BLaER1 treated with 17β-estradiol and CSF1 and Interleukin-3, amounts not matched to agents 10 nM and 100 nM (cell line): ENCODE results near the gene CDH23.
A peak's percentile ranks its signal among the peaks of the same experiment; 100 is the strongest.

ENCODE experiments used
- H3K27ac ChIP-seq, 11 experiments: shearing (Covaris generic); formaldehyde crosslinking; 2 replicates each; pipeline ENCODE4 v1.8.1; 2022
- H3K27me3 ChIP-seq, 11 experiments: shearing (Covaris generic); formaldehyde crosslinking; 2 replicates each; pipeline ENCODE4 v1.8.1; 2022
- H3K36me3 ChIP-seq, 11 experiments: shearing (Covaris generic); formaldehyde crosslinking; 2 replicates each; pipeline ENCODE4 v1.8.1; 2022
- H3K4me1 ChIP-seq, 10 experiments: shearing (Covaris generic); formaldehyde crosslinking; 2 replicates each; pipeline ENCODE4 v1.8.1; 2022
- H3K4me2 ChIP-seq, 11 experiments: shearing (Covaris generic); formaldehyde crosslinking; 2 replicates each; pipeline ENCODE4 v1.8.1; 2022
- H3K4me3 ChIP-seq, 10 experiments: shearing (Covaris generic); formaldehyde crosslinking; 2 replicates each; pipeline ENCODE4 v1.8.1; 2022
- H3K9ac ChIP-seq, 11 experiments: shearing (Covaris generic); formaldehyde crosslinking; 2 replicates each; pipeline ENCODE4 v1.8.1; 2022
- H3K9me3 ChIP-seq, 11 experiments: shearing (Covaris generic); formaldehyde crosslinking; replicated peaks in 1 of 11; 2 replicates each; pipeline ENCODE4 v1.8.1; 2022
- H4K20me1 ChIP-seq, 11 experiments: shearing (Covaris generic); formaldehyde crosslinking; 2 replicates each; pipeline ENCODE4 v1.8.1; 2022
- Cebpa-rat ChIP-seq, 11 experiments: shearing (Covaris generic); IDR thresholded peaks; 2 replicates each; pipeline ENCODE4 v1.8.1; 2022

CDH23 gene

DNA sequence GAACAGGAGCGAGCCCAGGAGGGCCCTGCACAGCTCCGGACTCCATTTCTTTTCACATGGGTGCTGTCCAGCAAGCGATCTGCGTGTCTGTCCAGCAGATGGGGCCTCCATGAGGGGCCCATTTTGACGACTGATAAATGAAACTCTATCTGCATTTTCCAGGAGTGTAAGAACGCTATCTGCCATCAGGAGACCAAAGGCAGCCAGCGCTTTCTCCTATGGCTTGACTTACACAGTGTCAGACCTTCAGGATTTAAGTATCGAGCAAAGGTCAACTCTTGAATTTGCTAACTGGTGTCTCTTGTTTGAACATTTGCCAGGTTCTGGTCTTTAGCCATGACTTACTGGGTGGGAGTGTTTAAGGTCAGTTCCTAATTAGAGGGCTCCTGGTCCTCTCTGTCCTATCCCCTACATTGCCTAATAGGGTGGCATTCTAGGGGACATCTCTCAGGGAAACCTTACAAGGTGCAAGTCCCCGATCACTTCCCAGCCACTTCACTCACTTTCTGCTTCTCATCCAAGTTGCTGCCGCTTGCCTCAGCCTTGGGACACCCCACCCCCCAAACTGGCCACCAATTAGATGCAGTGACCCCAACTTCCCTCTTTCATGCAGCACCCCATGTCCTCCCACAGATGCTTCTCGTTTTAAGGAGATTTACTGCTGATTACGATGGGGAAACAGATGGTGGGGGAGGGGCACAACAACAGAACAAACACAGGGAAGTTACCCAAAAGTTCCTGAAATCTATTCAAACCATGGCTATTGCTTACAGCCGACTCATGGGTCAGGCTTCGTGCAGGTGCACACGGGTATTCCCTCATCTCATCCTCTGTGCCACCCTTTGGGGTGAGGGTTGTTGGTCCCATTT, 356.6 kb downstream of the CDH23 start:
- Histone ChIP-seq H3K27me3 (peaks cover 0 to 15% (median 0%) of the 10 kb centered on the region in 11 experiments; a peak in 6 of 22 replicates), H3K36me3 (peaks cover 0 to 74% (median 38%) of the 10 kb centered on the region in 11 experiments; a peak in 13 of 22 replicates), H3K4me2 (peak overlapping the region; percentile 86 to 99 (median 95)), H3K4me1 (peaks cover 97 to 100% (median 98%) of the 10 kb centered on the region in 10 experiments), H3K27ac (peak overlapping the region in 10 of 11 experiments; percentile 64 to 100 (median 98); a peak in 18 of 22 replicates), H3K4me3 (peak overlapping the region in 4 of 10 experiments; percentile 14 to 52 (median 41); a peak in 7 of 20 replicates), H3K9me3 (no peaks in the 10 kb centered on the region), H4K20me1 (peaks cover 0 to 7% (median 0%) of the 10 kb centered on the region in 11 experiments; a peak in 4 of 22 replicates), H3K9ac (peak overlapping the region in 10 of 11 experiments; percentile 2 to 91 (median 64); a peak in 14 of 22 replicates)
- TF ChIP-seq Cebpa-rat (IDR thresholded peaks at IDR 0.05), result peak in 3 of 11 experiments; percentile 26 to 46 (median 29); a peak in 4 of 22 replicates

DNA sequence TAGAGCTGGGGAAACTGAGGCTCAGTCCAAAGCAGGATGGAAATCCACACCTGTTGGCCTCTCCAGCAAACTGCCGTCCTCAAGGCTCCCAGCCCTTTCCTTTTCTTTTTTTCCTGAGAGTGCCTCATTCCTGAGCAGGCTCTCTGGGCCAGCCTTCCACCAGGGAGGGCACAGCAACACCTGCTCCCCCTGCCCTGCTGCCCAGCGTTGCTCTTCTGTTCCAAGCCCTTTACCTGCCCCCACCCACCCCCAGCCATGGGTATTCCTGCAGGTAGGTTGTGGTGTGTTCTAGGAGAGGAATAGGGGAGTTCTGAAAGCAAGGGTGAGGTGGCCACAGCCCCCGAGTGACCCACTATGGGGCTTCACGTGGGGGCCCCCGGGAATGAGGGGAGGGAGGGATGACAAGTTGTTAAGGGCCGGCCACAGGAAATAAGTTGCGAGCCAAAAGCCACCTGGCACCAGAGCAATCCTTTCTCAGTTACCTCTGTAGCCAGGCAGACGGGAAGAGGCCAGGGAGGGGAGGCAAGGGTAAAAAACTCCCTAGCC, 357.3 kb downstream of the CDH23 start:
- Histone ChIP-seq H3K27me3 (peaks cover 0 to 15% (median 0%) of the 10 kb centered on the region in 11 experiments; a peak in 6 of 22 replicates), H3K4me1 (peaks cover 92 to 100% (median 100%) of the 10 kb centered on the region in 10 experiments), H3K36me3 (peaks cover 0 to 81% (median 45%) of the 10 kb centered on the region in 11 experiments; a peak in 13 of 22 replicates), H3K4me3 (peak overlapping the region in 4 of 10 experiments; percentile 14 to 52 (median 41); a peak in 7 of 20 replicates), H3K9me3 (no peaks in the 10 kb centered on the region), H4K20me1 (peaks cover 0 to 11% (median 0%) of the 10 kb centered on the region in 11 experiments; a peak in 4 of 22 replicates), H3K27ac (peak overlapping the region in 9 of 11 experiments; percentile 58 to 100 (median 99); a peak in 17 of 22 replicates), H3K4me2 (peak overlapping the region; percentile 86 to 99 (median 95)), H3K9ac (peak overlapping the region in 9 of 11 experiments; percentile 7 to 91 (median 66); a peak in 14 of 22 replicates)
- no peak for TF ChIP-seq Cebpa-rat (IDR thresholded peaks at IDR 0.05)

DNA sequence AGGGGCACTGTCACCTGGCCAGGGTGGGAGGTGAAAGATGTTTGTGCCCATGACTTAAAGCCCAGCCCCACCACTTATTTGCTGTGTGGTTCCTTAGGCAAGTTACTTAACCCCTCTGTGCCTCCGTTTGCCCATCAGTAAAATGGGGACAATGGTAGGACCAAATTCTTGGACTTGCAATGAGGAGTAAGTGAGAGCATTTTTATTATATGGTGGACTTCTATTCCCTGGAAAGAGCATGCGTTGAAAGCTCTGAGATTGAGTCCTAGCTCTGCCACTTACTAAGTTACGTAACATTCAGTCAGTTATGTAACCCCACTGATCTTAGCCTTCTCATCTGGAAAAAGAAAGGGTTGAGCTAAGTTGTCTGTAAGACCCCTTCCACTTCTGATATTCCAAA, 357.8 kb downstream of the CDH23 start:
- H3K27me3 ChIP-seq, result peaks cover 0 to 15% (median 0%) of the 10 kb centered on the region in 11 experiments; a peak in 6 of 22 replicates
- H3K4me1 ChIP-seq, result peaks cover 87 to 100% (median 97%) of the 10 kb centered on the region in 10 experiments
- H3K36me3 ChIP-seq, result peaks cover 0 to 86% (median 50%) of the 10 kb centered on the region in 11 experiments; a peak in 13 of 22 replicates

DNA sequence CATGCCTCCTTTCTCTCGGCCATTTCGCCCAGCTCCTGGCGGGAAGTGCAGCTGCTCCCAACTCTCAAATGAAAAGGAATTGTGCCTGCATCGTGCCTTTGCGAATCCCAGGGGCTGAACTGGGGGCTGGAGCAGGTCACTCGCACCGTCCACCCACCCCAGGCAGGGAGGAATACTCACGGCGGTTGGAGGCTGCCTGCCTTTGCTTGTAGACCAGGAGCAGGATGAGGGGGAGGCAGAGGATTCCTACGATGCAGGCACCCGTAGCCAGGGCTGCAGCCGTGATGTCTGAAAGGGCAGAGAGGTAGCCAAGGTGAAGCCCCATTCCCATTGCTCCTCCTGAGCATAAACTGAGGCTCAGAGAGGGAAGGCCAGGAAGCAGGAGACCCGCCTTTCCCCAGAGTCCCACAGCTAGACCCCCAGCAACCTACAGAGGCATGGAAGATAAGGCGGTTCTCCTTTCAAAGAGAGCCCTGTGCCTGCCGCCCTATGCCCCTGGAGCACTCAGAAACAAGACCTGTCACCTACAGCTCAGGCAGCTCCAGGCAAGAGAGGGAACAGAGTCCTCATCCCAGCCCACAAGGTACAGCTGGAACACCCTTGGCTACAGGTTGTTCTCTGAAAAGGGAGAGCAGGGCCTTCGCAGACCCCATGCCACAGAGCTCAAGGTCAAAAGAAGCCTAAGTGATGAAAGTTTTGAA, 358.6 kb downstream of the CDH23 start:
- Histone ChIP-seq H3K4me3 (peak overlapping the region in 2 of 10 experiments; percentile 12 to 43; a peak in 3 of 20 replicates), H4K20me1 (peaks cover 0 to 12% (median under 1%) of the 10 kb centered on the region in 11 experiments; a peak in 11 of 22 replicates), H3K9ac (peak overlapping the region in 6 of 11 experiments; percentile 11 to 89 (median 52); a peak in 9 of 22 replicates), H3K27me3 (peaks cover 0 to 15% (median 0%) of the 10 kb centered on the region in 11 experiments; a peak in 6 of 22 replicates), H3K9me3 (no peaks in the 10 kb centered on the region), H3K4me2 (peak overlapping the region; percentile 73 to 99 (median 95)), H3K27ac (peak overlapping the region in 9 of 11 experiments; percentile 12 to 100 (median 73); a peak in 15 of 22 replicates), H3K4me1 (peaks cover 79 to 94% (median 90%) of the 10 kb centered on the region in 10 experiments), H3K36me3 (peaks cover 0 to 81% (median 51%) of the 10 kb centered on the region in 11 experiments; a peak in 13 of 22 replicates)
- no peak for TF ChIP-seq Cebpa-rat (IDR thresholded peaks at IDR 0.05)

More for the DNA sequence above, 357.8 kb downstream of the CDH23 start:
- Histone ChIP-seq H3K27ac (peak overlapping the region in 9 of 11 experiments; percentile 58 to 100 (median 99); a peak in 17 of 22 replicates), H4K20me1 (peaks cover 0 to 11% (median 0%) of the 10 kb centered on the region in 11 experiments; a peak in 4 of 22 replicates), H3K9ac (peak overlapping the region in 9 of 11 experiments; percentile 7 to 91 (median 51); a peak in 12 of 22 replicates), H3K4me3 (peak overlapping the region in 4 of 10 experiments; percentile 14 to 52 (median 41); a peak in 4 of 20 replicates), H3K4me2 (peak overlapping the region; percentile 86 to 99 (median 95)), H3K9me3 (no peaks in the 10 kb centered on the region)
- TF ChIP-seq Cebpa-rat (IDR thresholded peaks at IDR 0.05), result peak in 4 of 11 experiments; percentile 23 to 62 (median 40); a peak in 4 of 22 replicates

DNA sequence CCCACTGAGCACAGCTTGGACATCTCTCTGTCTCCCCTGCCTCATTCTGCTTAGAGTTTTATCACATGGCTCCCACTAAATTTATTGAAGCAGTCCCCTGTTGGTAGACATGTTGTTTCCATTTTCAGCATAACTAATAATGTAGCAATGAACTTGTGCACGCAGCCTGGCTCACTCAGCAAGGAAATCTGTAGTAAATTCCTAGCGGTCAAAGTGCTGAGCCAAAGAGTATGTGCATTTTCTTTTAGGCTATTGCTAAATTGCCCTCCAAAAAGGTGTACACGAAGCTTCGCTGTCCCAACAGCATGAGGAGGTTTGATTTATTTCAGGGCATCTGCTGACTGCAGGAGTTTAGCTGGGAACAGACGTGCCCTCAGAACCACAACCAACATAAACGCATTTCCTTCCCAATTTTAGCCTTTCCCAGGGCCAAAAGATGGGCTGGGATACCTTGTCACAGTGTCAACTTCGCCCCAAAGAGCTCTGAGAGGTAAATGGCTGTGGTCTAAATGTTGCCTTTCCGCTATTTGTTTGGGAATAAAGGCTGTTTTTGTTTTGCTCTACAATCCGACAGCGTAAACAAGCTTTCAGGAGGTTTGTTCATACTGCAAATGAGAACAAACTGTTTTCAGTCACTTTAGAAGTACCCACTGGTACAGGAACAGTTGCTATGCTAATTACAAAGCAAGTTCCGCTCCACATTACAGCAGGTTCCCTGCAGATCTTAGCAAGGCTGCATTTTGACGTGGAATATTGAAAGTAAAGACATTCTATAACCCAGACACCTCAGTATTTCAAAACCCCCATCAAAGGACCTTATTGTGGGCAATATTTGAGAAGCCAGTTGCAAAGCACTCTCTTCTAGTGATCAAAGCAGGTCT, 359.8 kb downstream of the CDH23 start:
- H3K4me2 ChIP-seq, result peak overlapping the region; percentile 73 to 99 (median 95)
- peak overlapping the region in 3 of 10 experiments; percentile 8 to 33 (median 14); a peak in 2 of 20 replicates for H3K4me3 ChIP-seq
- peak in 1 of 11 experiments; percentile 45; a peak in 1 of 22 replicates for TF ChIP-seq Cebpa-rat (IDR thresholded peaks at IDR 0.05)
- H3K4me1 ChIP-seq, result peaks cover 67 to 94% (median 87%) of the 10 kb centered on the region in 10 experiments
- H4K20me1 ChIP-seq, result peaks cover 0 to 25% (median 13%) of the 10 kb centered on the region in 11 experiments; a peak in 11 of 22 replicates
- no peaks in the 10 kb centered on the region for H3K9me3 ChIP-seq
- peaks cover 0 to 82% (median 57%) of the 10 kb centered on the region in 11 experiments; a peak in 13 of 22 replicates for H3K36me3 ChIP-seq
- H3K27ac ChIP-seq, result peak overlapping the region in 9 of 11 experiments; percentile 0 to 100 (median 73); a peak in 15 of 22 replicates
- peaks cover 0 to 15% (median 0%) of the 10 kb centered on the region in 11 experiments; a peak in 6 of 22 replicates for H3K27me3 ChIP-seq
- peak overlapping the region in 9 of 11 experiments; percentile 9 to 89 (median 48); a peak in 12 of 22 replicates for H3K9ac ChIP-seq

DNA sequence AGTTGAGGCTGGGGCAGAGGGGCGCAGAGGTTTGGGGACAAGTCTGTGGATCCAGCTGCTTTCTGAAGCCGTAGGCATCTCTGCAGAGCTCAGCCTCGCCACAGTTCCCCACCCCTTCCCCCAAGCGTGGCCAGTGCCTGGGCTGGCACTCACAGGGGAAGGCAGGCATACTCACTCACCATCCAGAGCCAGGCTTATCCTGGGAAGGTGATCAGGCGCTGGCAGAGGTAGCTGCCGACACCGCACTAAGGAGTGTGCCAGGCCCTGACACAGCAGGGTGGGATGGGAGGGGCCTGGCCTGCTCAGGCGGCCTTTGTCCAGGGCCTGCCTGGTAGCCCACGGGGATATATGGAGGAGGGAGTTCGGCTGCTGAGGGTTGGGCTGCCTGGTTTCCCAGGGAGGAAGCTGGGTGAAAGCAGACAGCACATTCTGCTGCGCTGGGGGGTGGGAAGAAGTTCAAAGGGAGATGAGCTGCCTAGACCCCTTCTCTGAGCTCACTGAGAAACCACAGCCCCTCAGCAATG, 360.7 kb downstream of the CDH23 start:
- H3K36me3 ChIP-seq, result peaks cover 0 to 82% (median 52%) of the 10 kb centered on the region in 11 experiments; a peak in 13 of 22 replicates
- H4K20me1 ChIP-seq, result peaks cover 0 to 34% (median 22%) of the 10 kb centered on the region in 11 experiments; a peak in 12 of 22 replicates
- peaks cover 0 to 15% (median 0%) of the 10 kb centered on the region in 11 experiments; a peak in 5 of 22 replicates for H3K27me3 ChIP-seq
- H3K9ac ChIP-seq, result peak overlapping the region in 9 of 11 experiments; percentile 9 to 89 (median 48); a peak in 11 of 22 replicates
- H3K27ac ChIP-seq, result peak overlapping the region in 8 of 11 experiments; percentile 7 to 100 (median 86); a peak in 14 of 22 replicates
- TF ChIP-seq Cebpa-rat (IDR thresholded peaks at IDR 0.05), result no peak
- H3K4me3 ChIP-seq, result peak overlapping the region in 3 of 10 experiments; percentile 14 to 33 (median 22); a peak in 2 of 20 replicates
- peak overlapping the region; percentile 73 to 99 (median 95) for H3K4me2 ChIP-seq
- H3K9me3 ChIP-seq, result no peaks in the 10 kb centered on the region
- H3K4me1 ChIP-seq, result peaks cover 58 to 94% (median 82%) of the 10 kb centered on the region in 10 experiments
